Measurements from ENCODE around the gene ZNF500.
"Not testable (repeated sequence)": the region's sequence is repeated elsewhere in the genome, so short reads cannot be mapped to it uniquely, and the experiment has no call there.

Gene ZNF500

GRCh38 chr16:4745274-4745569 is 21.7 kb downstream of the ZNF500 start:
- peaks cover 0 to 15% (median 10%) of the 10 kb centered on the region in 4 donors for H3K4me1 ChIP-seq
- intact Hi-C loops (cut with DNase I; ENCODE audit: low total_unique reads): loop anchor here (5.0 kb wide), 1 partner anchor 202 kb away; no protein-coding TSS in a partner anchor

GRCh38 chr16:4744555-4745273 is 22.2 kb downstream of the ZNF500 start:
- H3K4me1 ChIP-seq: peaks cover 0 to 15% (median 10%) of the 10 kb centered on the region in 4 donors
- TF ChIP-seq CTCF (IDR thresholded peaks at IDR 0.05): no peak

More at GRCh38 chr16:4745274-4745569, 21.7 kb downstream of the ZNF500 start:
- no peak for DNase-seq
- Histone ChIP-seq H3K9me3 (no peaks in the 10 kb centered on the region), H3K27me3 (peaks cover 0 to 15% of the 10 kb centered on the region in 2 donors), H3K36me3 (peaks cover 0 to 20% (median 5%) of the 10 kb centered on the region in 3 donors), H3K4me3 (no peak overlapping the region), H3K27ac (no peak overlapping the region)
- TF ChIP-seq CTCF (IDR thresholded peaks at IDR 0.05): no peak

GRCh38 chr16:4743226-4743878 is 23.6 kb downstream of the ZNF500 start:
- no peak overlapping the region for H3K27ac ChIP-seq
- intact Hi-C loops (cut with DNase I; ENCODE audit: low total_unique reads): no loop called here
- H3K9me3 ChIP-seq: no peaks in the 10 kb centered on the region
- TF ChIP-seq CTCF (IDR thresholded peaks at IDR 0.05): no peak
- peaks cover 0 to 15% of the 10 kb centered on the region in 2 donors for H3K27me3 ChIP-seq
- peaks cover 0 to 1% (median 0%) of the 10 kb centered on the region in 3 donors for H3K36me3 ChIP-seq
- peaks cover 0 to 15% (median 10%) of the 10 kb centered on the region in 4 donors for H3K4me1 ChIP-seq
- H3K4me3 ChIP-seq: no peak overlapping the region
- no peak for DNase-seq

More at GRCh38 chr16:4744555-4745273, 22.2 kb downstream of the ZNF500 start:
- Histone ChIP-seq H3K9me3 (no peaks in the 10 kb centered on the region), H3K27me3 (peaks cover 0 to 15% of the 10 kb centered on the region in 2 donors), H3K27ac (no peak overlapping the region), H3K4me3 (no peak overlapping the region), H3K36me3 (peaks cover 0 to 15% (median under 1%) of the 10 kb centered on the region in 3 donors)
- no peak for DNase-seq
- intact Hi-C loops (cut with DNase I; ENCODE audit: low total_unique reads): loop anchor here (5.0 kb wide), 1 partner anchor 203 kb away; no protein-coding TSS in a partner anchor

GRCh38 chr16:4738370-4738769 is 28.6 kb downstream of the ZNF500 start:
- H3K36me3 ChIP-seq; DNase-seq; intact Hi-C loops (cut with DNase I; ENCODE audit: low total_unique reads); H3K27ac ChIP-seq; H3K4me3 ChIP-seq; H3K9me3 ChIP-seq: not testable (repeated sequence)
- H3K4me1 ChIP-seq: peaks cover 0 to 15% (median 8%) of the 10 kb centered on the region in 4 donors
- H3K27me3 ChIP-seq: peaks cover 0 to 13% of the 10 kb centered on the region in 2 donors

- H3K4me3 ChIP-seq: no peak overlapping the region
- H3K36me3 ChIP-seq: no peaks in the 10 kb centered on the region
- no peak for DNase-seq
- peaks cover 0 to 15% (median 11%) of the 10 kb centered on the region in 4 donors for H3K4me1 ChIP-seq
- H3K9me3 ChIP-seq: no peaks in the 10 kb centered on the region
- intact Hi-C loops (cut with DNase I; ENCODE audit: low total_unique reads): no loop called here
- H3K27ac ChIP-seq: no peak overlapping the region
- peaks cover 0 to 5% of the 10 kb centered on the region in 2 donors for H3K27me3 ChIP-seq
- TF ChIP-seq CTCF (IDR thresholded peaks at IDR 0.05): no peak
These were observed 29.4 kb downstream of the ZNF500 start for GRCh38 chr16:4737545-4737944.

- Histone ChIP-seq H3K4me3 (no peak overlapping the region), H3K36me3 (no peaks in the 10 kb centered on the region), H3K9me3 (no peaks in the 10 kb centered on the region), H3K27me3 (peaks cover 0 to 4% of the 10 kb centered on the region in 2 donors), H3K4me1 (peaks cover 0 to 18% (median 11%) of the 10 kb centered on the region in 4 donors), H3K27ac (no peak overlapping the region)
- intact Hi-C loops (cut with DNase I; ENCODE audit: low total_unique reads): no loop called here
- TF ChIP-seq CTCF (IDR thresholded peaks at IDR 0.05): no peak
- DNase-seq: no peak
These were observed 30.4 kb downstream of the ZNF500 start for GRCh38 chr16:4736546-4736945.

Measured in tibial artery (tissue), 4 donors.